ENCODE data around the gene SMG6.
A peak's percentile ranks its signal among the peaks of the same experiment; 100 is the strongest.

The SMG6 gene

GRCh38 chr17:2197271-2197670 is 106.3 kb downstream of the SMG6 start:
- no peak for DNase-seq

GRCh38 chr17:2195729-2196128 is 107.9 kb downstream of the SMG6 start:
- DNase-seq, result peak in 1 of 5 donors; percentile 11

GRCh38 chr17:2194889-2195335 is 108.7 kb downstream of the SMG6 start:
- DNase-seq, result no peak

- DNase-seq, result peak in 3 of 5 donors; percentile 6 to 52 (median 15)
Observed at GRCh38 chr17:2192367-2193057, 111.1 kb downstream of the SMG6 start.

GRCh38 chr17:2191785-2192184 is 111.8 kb downstream of the SMG6 start:
- no peak for DNase-seq

GRCh38 chr17:2191227-2191626 is 112.4 kb downstream of the SMG6 start:
- DNase-seq, result no peak

GRCh38 chr17:2190014-2190413 is 113.6 kb downstream of the SMG6 start:
- DNase-seq, result no peak

GRCh38 chr17:2188971-2189630 is 114.5 kb downstream of the SMG6 start:
- DNase-seq, result no peak

GRCh38 chr17:2187758-2188157 is 115.8 kb downstream of the SMG6 start:
- DNase-seq, result no peak

GRCh38 chr17:2186937-2187336 is 116.6 kb downstream of the SMG6 start:
- no peak for DNase-seq

GRCh38 chr17:2184993-2185931 is 118.3 kb downstream of the SMG6 start:
- DNase-seq, result no peak

GRCh38 chr17:2183346-2183745 is 120.2 kb downstream of the SMG6 start:
- DNase-seq, result no peak

- DNase-seq, result no peak
Observed at GRCh38 chr17:2181897-2182448, 121.6 kb downstream of the SMG6 start.

- no peak for DNase-seq
Observed at GRCh38 chr17:2181206-2181896, 122.2 kb downstream of the SMG6 start.

- DNase-seq, result no peak
Observed at GRCh38 chr17:2180768-2181167, 122.8 kb downstream of the SMG6 start.

- no peak for DNase-seq
Observed at GRCh38 chr17:2179615-2180295, 123.8 kb downstream of the SMG6 start.

- DNase-seq, result no peak
Observed at GRCh38 chr17:2178798-2179501, 124.6 kb downstream of the SMG6 start.

GRCh38 chr17:2177235-2177811 is 126.3 kb downstream of the SMG6 start:
- DNase-seq, result no peak

- DNase-seq, result no peak
Observed at GRCh38 chr17:2176499-2177169, 127.0 kb downstream of the SMG6 start.

GRCh38 chr17:2175294-2175628 is 128.3 kb downstream of the SMG6 start:
- DNase-seq, result no peak

Data from T-helper 1 cell (primary cell).